ENCODE data around the gene ZNF441. TPM values are rescaled to one million over a fixed set of nuclear protein-coding genes. Genes with fewer than 3 reads are reported as not detected.

ZNF441 gene
- total and polyA plus RNA-seq, 2 of the 13 experiments (the other 11 are each of a cell fraction or from before 2014, with no cell fraction given) = 2.8 to 10.0 TPM

GRCh38 chr19:11798391-11799330, 31.9 kb downstream of the ZNF441 start, which contains the start of gene ZNF491 (continued):
- TF ChIP-seq ZNF772 (CRISPR knock-in tag; IDR thresholded peaks at IDR 0.05) (no peak), TARDBP (CRISPR knock-in tag; IDR thresholded peaks at IDR 0.05) (no peak), PPARG (CRISPR knock-in tag; conservative IDR thresholded peaks at IDR 0.05) (no peak), ZNF24 (IDR thresholded peaks at IDR 0.05) (no peak), EHMT2 (IDR thresholded peaks at IDR 0.05; ENCODE audit: borderline replicate concordance, low read depth, low read length) (no peak), TERF1 (CRISPR knock-in tag; IDR thresholded peaks at IDR 0.05) (no peak), IKZF4 (CRISPR knock-in tag; IDR thresholded peaks at IDR 0.05; ENCODE audit: borderline replicate concordance, low read depth, not compliant biosample characterization) (no peak), GTF3A (CRISPR knock-in tag; conservative IDR thresholded peaks at IDR 0.05) (no peak; the same call in 1 of the 2 replicates), TFDP2 (CRISPR knock-in tag; IDR thresholded peaks at IDR 0.05) (no peak), SIN3A (IDR thresholded peaks at IDR 0.05; ENCODE audit: borderline replicate concordance, low read depth, low read length) (peak; percentile 39; the same call in 1 of the 2 replicates), THYN1 (CRISPR knock-in tag; IDR thresholded peaks at IDR 0.05; ENCODE audit: borderline replicate concordance, low read depth) (no peak)
- TF ChIP-seq, protein P1, sequence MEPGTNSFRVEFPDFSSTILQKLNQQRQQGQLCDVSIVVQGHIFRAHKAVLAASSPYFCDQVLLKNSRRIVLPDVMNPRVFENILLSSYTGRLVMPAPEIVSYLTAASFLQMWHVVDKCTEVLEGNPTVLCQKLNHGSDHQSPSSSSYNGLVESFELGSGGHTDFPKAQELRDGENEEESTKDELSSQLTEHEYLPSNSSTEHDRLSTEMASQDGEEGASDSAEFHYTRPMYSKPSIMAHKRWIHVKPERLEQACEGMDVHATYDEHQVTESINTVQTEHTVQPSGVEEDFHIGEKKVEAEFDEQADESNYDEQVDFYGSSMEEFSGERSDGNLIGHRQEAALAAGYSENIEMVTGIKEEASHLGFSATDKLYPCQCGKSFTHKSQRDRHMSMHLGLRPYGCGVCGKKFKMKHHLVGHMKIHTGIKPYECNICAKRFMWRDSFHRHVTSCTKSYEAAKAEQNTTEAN (CRISPR knock-in tag; conservative IDR thresholded peaks at IDR 0.05) = 0 out of 2 replicates have a peak, but pooled peaks have one; percentile 35
- TF ChIP-seq, protein P2, sequence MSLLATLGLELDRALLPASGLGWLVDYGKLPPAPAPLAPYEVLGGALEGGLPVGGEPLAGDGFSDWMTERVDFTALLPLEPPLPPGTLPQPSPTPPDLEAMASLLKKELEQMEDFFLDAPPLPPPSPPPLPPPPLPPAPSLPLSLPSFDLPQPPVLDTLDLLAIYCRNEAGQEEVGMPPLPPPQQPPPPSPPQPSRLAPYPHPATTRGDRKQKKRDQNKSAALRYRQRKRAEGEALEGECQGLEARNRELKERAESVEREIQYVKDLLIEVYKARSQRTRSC (CRISPR knock-in tag; IDR thresholded peaks at IDR 0.05; ENCODE audit: low read depth) = no peak
- TF ChIP-seq, protein P3, sequence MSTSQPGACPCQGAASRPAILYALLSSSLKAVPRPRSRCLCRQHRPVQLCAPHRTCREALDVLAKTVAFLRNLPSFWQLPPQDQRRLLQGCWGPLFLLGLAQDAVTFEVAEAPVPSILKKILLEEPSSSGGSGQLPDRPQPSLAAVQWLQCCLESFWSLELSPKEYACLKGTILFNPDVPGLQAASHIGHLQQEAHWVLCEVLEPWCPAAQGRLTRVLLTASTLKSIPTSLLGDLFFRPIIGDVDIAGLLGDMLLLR (CRISPR knock-in tag; IDR thresholded peaks at IDR 0.05) = no peak
- TF ChIP-seq, protein P4, sequence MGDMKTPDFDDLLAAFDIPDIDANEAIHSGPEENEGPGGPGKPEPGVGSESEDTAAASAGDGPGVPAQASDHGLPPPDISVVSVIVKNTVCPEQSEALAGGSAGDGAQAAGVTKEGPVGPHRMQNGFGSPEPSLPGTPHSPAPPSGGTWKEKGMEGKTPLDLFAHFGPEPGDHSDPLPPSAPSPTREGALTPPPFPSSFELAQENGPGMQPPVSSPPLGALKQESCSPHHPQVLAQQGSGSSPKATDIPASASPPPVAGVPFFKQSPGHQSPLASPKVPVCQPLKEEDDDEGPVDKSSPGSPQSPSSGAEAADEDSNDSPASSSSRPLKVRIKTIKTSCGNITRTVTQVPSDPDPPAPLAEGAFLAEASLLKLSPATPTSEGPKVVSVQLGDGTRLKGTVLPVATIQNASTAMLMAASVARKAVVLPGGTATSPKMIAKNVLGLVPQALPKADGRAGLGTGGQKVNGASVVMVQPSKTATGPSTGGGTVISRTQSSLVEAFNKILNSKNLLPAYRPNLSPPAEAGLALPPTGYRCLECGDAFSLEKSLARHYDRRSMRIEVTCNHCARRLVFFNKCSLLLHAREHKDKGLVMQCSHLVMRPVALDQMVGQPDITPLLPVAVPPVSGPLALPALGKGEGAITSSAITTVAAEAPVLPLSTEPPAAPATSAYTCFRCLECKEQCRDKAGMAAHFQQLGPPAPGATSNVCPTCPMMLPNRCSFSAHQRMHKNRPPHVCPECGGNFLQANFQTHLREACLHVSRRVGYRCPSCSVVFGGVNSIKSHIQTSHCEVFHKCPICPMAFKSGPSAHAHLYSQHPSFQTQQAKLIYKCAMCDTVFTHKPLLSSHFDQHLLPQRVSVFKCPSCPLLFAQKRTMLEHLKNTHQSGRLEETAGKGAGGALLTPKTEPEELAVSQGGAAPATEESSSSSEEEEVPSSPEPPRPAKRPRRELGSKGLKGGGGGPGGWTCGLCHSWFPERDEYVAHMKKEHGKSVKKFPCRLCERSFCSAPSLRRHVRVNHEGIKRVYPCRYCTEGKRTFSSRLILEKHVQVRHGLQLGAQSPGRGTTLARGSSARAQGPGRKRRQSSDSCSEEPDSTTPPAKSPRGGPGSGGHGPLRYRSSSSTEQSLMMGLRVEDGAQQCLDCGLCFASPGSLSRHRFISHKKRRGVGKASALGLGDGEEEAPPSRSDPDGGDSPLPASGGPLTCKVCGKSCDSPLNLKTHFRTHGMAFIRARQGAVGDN (CRISPR knock-in tag; IDR thresholded peaks at IDR 0.05) = peak; percentile 81
- TF ChIP-seq, protein P5, sequence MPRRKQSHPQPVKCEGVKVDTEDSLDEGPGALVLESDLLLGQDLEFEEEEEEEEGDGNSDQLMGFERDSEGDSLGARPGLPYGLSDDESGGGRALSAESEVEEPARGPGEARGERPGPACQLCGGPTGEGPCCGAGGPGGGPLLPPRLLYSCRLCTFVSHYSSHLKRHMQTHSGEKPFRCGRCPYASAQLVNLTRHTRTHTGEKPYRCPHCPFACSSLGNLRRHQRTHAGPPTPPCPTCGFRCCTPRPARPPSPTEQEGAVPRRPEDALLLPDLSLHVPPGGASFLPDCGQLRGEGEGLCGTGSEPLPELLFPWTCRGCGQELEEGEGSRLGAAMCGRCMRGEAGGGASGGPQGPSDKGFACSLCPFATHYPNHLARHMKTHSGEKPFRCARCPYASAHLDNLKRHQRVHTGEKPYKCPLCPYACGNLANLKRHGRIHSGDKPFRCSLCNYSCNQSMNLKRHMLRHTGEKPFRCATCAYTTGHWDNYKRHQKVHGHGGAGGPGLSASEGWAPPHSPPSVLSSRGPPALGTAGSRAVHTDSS (CRISPR knock-in tag; conservative IDR thresholded peaks at IDR 0.05) = no peak

Measured in HepG2 (cell line).